ENCODE results near the gene KIAA1143. TPM values are rescaled to one million over a fixed set of nuclear protein-coding genes. Genes with fewer than 3 reads are reported as not detected.
A peak's percentile ranks its signal among the peaks of the same experiment; 100 is the strongest.

Gene KIAA1143
- total and polyA plus RNA-seq, 9 of the 15 experiments (the other 6 are each of a cell fraction or from before 2014, with no cell fraction given), result 25.6 to 72.0 (median 42.2) TPM

GRCh38 chr3:44761424-44762169 lies at the start of gene KIAA1143, which contains the start of gene KIF15 (continued):
- TF ChIP-seq DMBX1 (CRISPR knock-in tag; IDR thresholded peaks at IDR 0.05; ENCODE audit: borderline replicate concordance) (peak; percentile 71; the same call in 1 of the 2 replicates), SMARCE1 (IDR thresholded peaks at IDR 0.05) (peak; percentile 23; the same call in 1 of the 2 replicates), HBP1 (CRISPR knock-in tag; IDR thresholded peaks at IDR 0.05) (0 out of 2 replicates have a peak, but pooled peaks have one; percentile 38), SLC30A9 (CRISPR knock-in tag; IDR thresholded peaks at IDR 0.05) (no peak), ZNF133 (CRISPR knock-in tag; IDR thresholded peaks at IDR 0.05) (no peak), CBX1 (IDR thresholded peaks at IDR 0.05; ENCODE audit: low read depth) (peak; percentile 95), CEBPG (CRISPR knock-in tag; IDR thresholded peaks at IDR 0.05) (peak; percentile 45; the same call in 1 of the 2 replicates), CEBPG (tag; conservative IDR thresholded peaks at IDR 0.05 in 1 of 2, IDR thresholded peaks at IDR 0.05 in 1 of 2) (0 out of 4 replicates have a peak, but pooled peaks of 1 of the 2 experiments have one; percentile 18), ZNF407 (IDR thresholded peaks at IDR 0.05; ENCODE audit: low read depth) (no peak), U2AF2 (optimal IDR thresholded peaks at IDR 0.05; ENCODE audit: low read depth, low read length) (no peak), TEAD1 (CRISPR knock-in tag; IDR thresholded peaks at IDR 0.05) (peak; percentile 74 to 97), U2AF1 (optimal IDR thresholded peaks at IDR 0.05; ENCODE audit: low read depth, low read length) (no peak), POLR2B (IDR thresholded peaks at IDR 0.05; ENCODE audit: low read depth, partially characterized antibody) (peak; percentile 83), FOXP4 (CRISPR knock-in tag; IDR thresholded peaks at IDR 0.05; ENCODE audit: borderline replicate concordance) (0 out of 2 replicates have a peak, but pooled peaks have one; percentile 14), FOXK2 (conservative IDR thresholded peaks at IDR 0.05 in 1 of 2, IDR thresholded peaks at IDR 0.05 in 1 of 2; ENCODE audit: low read depth in 2 of 2) (peak; percentile 78 to 90)

Measured in K562 (cell line).